Lung (tissue), 12 donors: Measurements from ENCODE around the gene EIF1. TPM values are rescaled to one million over a fixed set of nuclear protein-coding genes. Genes with fewer than 3 reads are reported as not detected.
A peak's percentile ranks its signal among the peaks of the same experiment; 100 is the strongest.

Source experiments
- ATAC-seq: fragments of 200-7000 bp; cut with Tn5 transposase; one replicate; pipeline ENCODE4 v1.9.1; 2020; ENCODE audit warnings: moderate number of reproducible peaks; ENCODE audit not compliant: insufficient read depth, low FRiP score
- DNase-seq, 3 donors: peaks; one replicate each; pipeline ENCODE4 v3.0.0-alpha.2; 2013 to 2017
- H3K27ac ChIP-seq, 2 donors: one replicate each; pipeline ENCODE4 v1.5.1; 2013; ENCODE audit warnings: mild to moderate bottlenecking in 2 of 2, moderate library complexity in 2 of 2, control low read depth in 1 of 2, inconsistent platforms in 1 of 2, low read depth in 1 of 2, low read length in 1 of 2
- H3K27me3 ChIP-seq, 3 donors: one replicate each; pipeline ENCODE4 v1.5.1; 2013; ENCODE audit warnings: low read length in 2 of 3; ENCODE audit not compliant: control insufficient read depth in 3 of 3, insufficient read depth in 3 of 3
- H3K36me3 ChIP-seq, 4 donors: one replicate each; pipeline ENCODE4 v1.5.1; 2013; ENCODE audit warnings: low read length in 4 of 4, mild to moderate bottlenecking in 1 of 4, moderate library complexity in 1 of 4; ENCODE audit not compliant: control insufficient read depth in 4 of 4, insufficient read depth in 4 of 4
- H3K4me1 ChIP-seq, 5 donors: one replicate each; pipeline ENCODE4 v1.5.1; 2013; ENCODE audit warnings: low read length in 5 of 5, mild to moderate bottlenecking in 2 of 5, moderate library complexity in 1 of 5; ENCODE audit not compliant: control insufficient read depth in 5 of 5, insufficient read depth in 5 of 5
- H3K4me3 ChIP-seq: one replicate; pipeline ENCODE4 v1.5.1; 2013; ENCODE audit warnings: mild to moderate bottlenecking, control low read depth, moderate library complexity
- H3K9ac ChIP-seq, 2 donors: one replicate each; pipeline ENCODE4 v1.5.1; 2013; ENCODE audit warnings: low read length in 2 of 2, control low read depth in 1 of 2; ENCODE audit not compliant: insufficient read depth in 1 of 2
- H3K9me3 ChIP-seq, 4 donors: one replicate each; pipeline ENCODE4 v1.5.1; 2013; ENCODE audit warnings: low read length in 3 of 4, mild to moderate bottlenecking in 1 of 4, moderate library complexity in 1 of 4; ENCODE audit not compliant: control insufficient read depth in 4 of 4, insufficient read depth in 3 of 4
- CTCF ChIP-seq: IDR thresholded peaks from 2 replicates; pipeline ENCODE4 v1.5.1; 2012; ENCODE audit warnings: mild to moderate bottlenecking; ENCODE audit errors: control extremely low read depth, extremely low read depth
- WGBS, 2 donors: extraction: QIAGEN DNeasy Blood & Tissue Kit; methylation state at CpG; one replicate each; pipeline ENCODE4 v1.1.7; 2013; 5-methylcytosine and 5-hydroxymethylcytosine counted together
- polyA plus RNA-seq, 2 donors: library from polyadenylated mRNA; stranded (reverse); fragments of 200-250 nt; gene quantifications; one replicate each; pipeline ENCODE4 v1.2.1, GENCODE V29; 2013
- total RNA-seq, 2 donors: library from RNA; depleted of rRNA in 1 of 2; stranded (reverse); fragments of >200 nt in 1 of 2; gene quantifications; one replicate each; pipeline ENCODE4 v1.2.1, GENCODE V29; 2014 to 2021
- donor health status: control.
- donor health status: control.
- donor health status: Bipolar disorder and iron deficiency.
- donor health status: healthy.
- donor health status: DM: yes; HTN: yes; CAD: no.

The EIF1 gene
- total and polyA plus RNA-seq, 4 donors: 381 to 872 (median 676) TPM

GRCh38 chr17:41686281-41686680, 2.4 kb upstream of the EIF1 start:
- no peaks in the 10 kb centered on the region for H3K9me3 ChIP-seq
- WGBS, 2 donors: 85 to 88% methylated on average over 4 of the region's 4 CpGs
- TF ChIP-seq CTCF: no peak
- no peaks in the 10 kb centered on the region for H3K27me3 ChIP-seq
- ATAC-seq (no peak), DNase-seq (no peak)
- no peak overlapping the region for H3K4me3 ChIP-seq
- H3K4me1 ChIP-seq: peaks cover 0 to 17% (median 5%) of the 10 kb centered on the region in 5 donors
- peaks cover 13 to 25% (median 16%) of the 10 kb centered on the region in 4 donors for H3K36me3 ChIP-seq
- H3K27ac ChIP-seq: no peak overlapping the region
- H3K9ac ChIP-seq: no peak overlapping the region

- peak overlapping the region; percentile 57 to 99 for H3K9ac ChIP-seq
- H3K36me3 ChIP-seq: peaks cover 26 to 39% (median 32%) of the 10 kb centered on the region in 4 donors
- H3K4me3 ChIP-seq: peak overlapping the region; percentile 20
- DNase-seq: peak; percentile 53 to 65 (median 62)
- WGBS, 2 donors: 5% methylated on average over 23 of the region's 23 CpGs
- no peak for ATAC-seq
- peak overlapping the region; percentile 89 to 93 for H3K27ac ChIP-seq
- no peaks in the 10 kb centered on the region for H3K27me3 ChIP-seq
- no peaks in the 10 kb centered on the region for H3K9me3 ChIP-seq
- peaks cover 0 to 17% (median 5%) of the 10 kb centered on the region in 5 donors for H3K4me1 ChIP-seq
- TF ChIP-seq CTCF: peak; percentile 14
Observed at GRCh38 chr17:41687828-41688640, 651 bp upstream of the EIF1 start.

DNA sequence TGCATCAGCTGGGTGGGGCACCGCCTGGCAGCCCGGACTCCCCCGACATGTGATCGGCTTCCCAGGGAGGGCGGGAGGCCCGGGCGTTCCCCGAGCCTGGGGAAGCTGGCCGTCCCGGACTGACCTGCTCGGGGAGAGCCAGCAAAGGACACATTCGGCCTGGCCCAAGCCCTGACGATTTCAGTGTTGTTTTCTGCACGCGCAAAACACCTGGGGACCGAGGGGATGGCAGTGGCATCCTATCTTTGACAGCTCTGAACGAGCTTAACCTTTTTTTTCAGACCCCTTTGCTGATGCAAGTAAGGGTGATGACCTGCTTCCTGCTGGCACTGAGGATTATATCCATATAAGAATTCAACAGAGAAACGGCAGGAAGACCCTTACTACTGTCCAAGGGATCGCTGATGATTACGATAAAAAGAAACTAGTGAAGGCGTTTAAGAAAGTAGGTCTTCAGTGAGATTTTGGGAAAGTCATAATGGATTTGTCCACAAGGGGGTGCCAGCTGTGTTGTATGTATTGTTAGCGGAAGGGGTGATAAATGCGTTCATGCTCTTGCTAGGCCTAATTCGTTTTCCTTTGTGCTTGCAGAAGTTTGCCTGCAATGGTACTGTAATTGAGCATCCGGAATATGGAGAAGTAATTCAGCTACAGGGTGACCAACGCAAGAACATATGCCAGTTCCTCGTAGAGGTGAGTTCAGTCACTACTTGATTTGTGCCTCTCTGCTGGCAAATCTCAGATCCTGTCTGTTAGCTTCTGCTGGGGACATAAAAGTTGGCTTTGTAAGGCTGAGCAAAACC, 1.0 kb downstream of the EIF1 start:
- Histone ChIP-seq H3K9ac (peak overlapping the region; percentile 83 to 97), H3K9me3 (no peaks in the 10 kb centered on the region), H3K36me3 (peaks cover 32 to 43% (median 36%) of the 10 kb centered on the region in 4 donors), H3K27ac (peak overlapping the region; percentile 67 to 99), H3K4me3 (peak overlapping the region; percentile 85), H3K27me3 (no peaks in the 10 kb centered on the region), H3K4me1 (peaks cover 0 to 17% (median 5%) of the 10 kb centered on the region in 5 donors)
- peak; percentile 32 for TF ChIP-seq CTCF
- 2% methylated on average over 27 of the region's 27 CpGs for WGBS, 2 donors
- ATAC-seq (no peak), DNase-seq (peak; percentile 51 to 73 (median 71))
